ENCODE measurements around the gene ATP5MK.

- TF ChIP-seq CTCF (IDR thresholded peaks at IDR 0.05) (no peak), POLR2A (IDR thresholded peaks at IDR 0.05) (no peak)
Observed at GRCh38 chr10:103367379-103367781, 28.9 kb downstream of the ATP5MK start.
